ENCODE data around the gene PIK3IP1.
"Not testable (repeated sequence)": the region's sequence is repeated elsewhere in the genome, so short reads cannot be mapped to it uniquely, and the experiment has no call there.

Gene PIK3IP1

GRCh38 chr22:31327806-31328543, 35.7 kb upstream of the PIK3IP1 start:
- Histone ChIP-seq H3K4me3 (no peak overlapping the region), H3K4me1 (no peaks in the 10 kb centered on the region), H3K36me3 (replicated peaks) (peaks cover 54% of the 10 kb centered on the region), H3K27me3 (ENCODE audit: low read depth) (no peaks in the 10 kb centered on the region), H3K9me3 (no peaks in the 10 kb centered on the region)
- no peak for DNase-seq (ENCODE audit: low spot score in 2 of 2)
- in situ Hi-C loops (cut with MboI; ENCODE audit: low sequenced_read_pairs), result no loop called here

- DNase-seq (ENCODE audit: low spot score in 2 of 2), result no peak
- Histone ChIP-seq H3K36me3 (replicated peaks) (peaks cover 43% of the 10 kb centered on the region), H3K27me3 (ENCODE audit: low read depth) (no peaks in the 10 kb centered on the region), H3K9me3 (no peaks in the 10 kb centered on the region), H3K4me3 (no peak overlapping the region), H3K4me1 (no peaks in the 10 kb centered on the region)
- in situ Hi-C loops (cut with MboI; ENCODE audit: low sequenced_read_pairs), result no loop called here
These were observed 34.6 kb upstream of the PIK3IP1 start for GRCh38 chr22:31326877-31327276.

- Histone ChIP-seq H3K36me3 (replicated peaks) (peaks cover 33% of the 10 kb centered on the region), H3K27me3 (ENCODE audit: low read depth) (no peaks in the 10 kb centered on the region), H3K4me1 (no peaks in the 10 kb centered on the region), H3K9me3 (no peaks in the 10 kb centered on the region), H3K4me3 (no peak overlapping the region)
- in situ Hi-C loops (cut with MboI; ENCODE audit: low sequenced_read_pairs), result no loop called here
- no peak for DNase-seq (ENCODE audit: low spot score in 2 of 2)
These were observed 31.6 kb upstream of the PIK3IP1 start for GRCh38 chr22:31323578-31324550.

- Histone ChIP-seq H3K9me3 (no peaks in the 10 kb centered on the region), H3K4me3 (no peak overlapping the region), H3K4me1 (no peaks in the 10 kb centered on the region), H3K27me3 (ENCODE audit: low read depth) (no peaks in the 10 kb centered on the region), H3K36me3 (replicated peaks) (peaks cover 14% of the 10 kb centered on the region)
- no peak for DNase-seq (ENCODE audit: low spot score in 2 of 2)
- in situ Hi-C loops (cut with MboI; ENCODE audit: low sequenced_read_pairs), result no loop called here
These were observed 29.1 kb upstream of the PIK3IP1 start for GRCh38 chr22:31321421-31321820.

GRCh38 chr22:31314220-31314619, 21.9 kb upstream of the PIK3IP1 start:
- not testable (repeated sequence) for DNase-seq (ENCODE audit: low spot score in 2 of 2); H3K4me1 ChIP-seq

GRCh38 chr22:31313366-31314147, 21.3 kb upstream of the PIK3IP1 start:
- DNase-seq (ENCODE audit: low spot score in 2 of 2), result peak; percentile 47 to 84
- peaks cover 5% of the 10 kb centered on the region; the same call in 1 of the 2 replicates for H3K9me3 ChIP-seq
- H3K4me3 ChIP-seq, result no peak overlapping the region
- no peaks in the 10 kb centered on the region for H3K36me3 ChIP-seq (replicated peaks)
- in situ Hi-C loops (cut with MboI; ENCODE audit: low sequenced_read_pairs), result no loop called here
- H3K4me1 ChIP-seq, result peaks cover 2% of the 10 kb centered on the region
- no peaks in the 10 kb centered on the region for H3K27me3 ChIP-seq (ENCODE audit: low read depth)

More at GRCh38 chr22:31314220-31314619, 21.9 kb upstream of the PIK3IP1 start:
- H3K9me3 ChIP-seq; in situ Hi-C loops (cut with MboI; ENCODE audit: low sequenced_read_pairs); H3K27me3 ChIP-seq (ENCODE audit: low read depth); H3K36me3 ChIP-seq (replicated peaks); H3K4me3 ChIP-seq: not testable (repeated sequence)

- DNase-seq (ENCODE audit: low spot score in 2 of 2), result no peak
- Histone ChIP-seq H3K9me3 (no peaks in the 10 kb centered on the region), H3K4me3 (no peak overlapping the region), H3K36me3 (replicated peaks) (no peaks in the 10 kb centered on the region), H3K4me1 (no peaks in the 10 kb centered on the region; the same call in 1 of the 2 replicates), H3K27me3 (ENCODE audit: low read depth) (no peaks in the 10 kb centered on the region)
- in situ Hi-C loops (cut with MboI; ENCODE audit: low sequenced_read_pairs), result no loop called here
These were observed 15.9 kb upstream of the PIK3IP1 start for GRCh38 chr22:31308181-31308580.

GRCh38 chr22:31305194-31305593, 12.9 kb upstream of the PIK3IP1 start:
- no peak overlapping the region for H3K4me3 ChIP-seq
- no peaks in the 10 kb centered on the region for H3K9me3 ChIP-seq
- H3K4me1 ChIP-seq, result no peaks in the 10 kb centered on the region
- in situ Hi-C loops (cut with MboI; ENCODE audit: low sequenced_read_pairs), result no loop called here
- peaks cover 4% of the 10 kb centered on the region for H3K27me3 ChIP-seq (ENCODE audit: low read depth)
- no peak for DNase-seq (ENCODE audit: low spot score in 2 of 2)
- no peaks in the 10 kb centered on the region for H3K36me3 ChIP-seq (replicated peaks)

GRCh38 chr22:31302537-31302936, 10.2 kb upstream of the PIK3IP1 start:
- in situ Hi-C loops (cut with MboI; ENCODE audit: low sequenced_read_pairs), result no loop called here
- H3K36me3 ChIP-seq (replicated peaks), result no peaks in the 10 kb centered on the region
- no peaks in the 10 kb centered on the region for H3K4me1 ChIP-seq
- H3K4me3 ChIP-seq, result no peak overlapping the region
- peaks cover 8% of the 10 kb centered on the region for H3K27me3 ChIP-seq (ENCODE audit: low read depth)
- DNase-seq (ENCODE audit: low spot score in 2 of 2), result no peak
- H3K9me3 ChIP-seq, result no peaks in the 10 kb centered on the region

- Histone ChIP-seq H3K9me3 (no peaks in the 10 kb centered on the region), H3K27me3 (ENCODE audit: low read depth) (peaks cover 8% of the 10 kb centered on the region), H3K36me3 (replicated peaks) (no peaks in the 10 kb centered on the region), H3K4me1 (no peaks in the 10 kb centered on the region), H3K4me3 (no peak overlapping the region)
- no peak for DNase-seq (ENCODE audit: low spot score in 2 of 2)
- in situ Hi-C loops (cut with MboI; ENCODE audit: low sequenced_read_pairs), result no loop called here
These were observed 9.7 kb upstream of the PIK3IP1 start for GRCh38 chr22:31302006-31302405.

- no peaks in the 10 kb centered on the region for H3K36me3 ChIP-seq (replicated peaks)
- no peak overlapping the region for H3K4me3 ChIP-seq
- no peaks in the 10 kb centered on the region for H3K4me1 ChIP-seq
- peaks cover 8% of the 10 kb centered on the region for H3K27me3 ChIP-seq (ENCODE audit: low read depth)
- H3K9me3 ChIP-seq, result no peaks in the 10 kb centered on the region
- in situ Hi-C loops (cut with MboI; ENCODE audit: low sequenced_read_pairs), result no loop called here
- DNase-seq (ENCODE audit: low spot score in 2 of 2), result no peak
These were observed 8.6 kb upstream of the PIK3IP1 start for GRCh38 chr22:31300896-31301295.

- in situ Hi-C loops (cut with MboI; ENCODE audit: low sequenced_read_pairs), result loop anchor here (25.0 kb wide), 1 partner anchor 91 kb away; the partner anchor contains the start of gene DRG1
- Histone ChIP-seq H3K9me3 (no peaks in the 10 kb centered on the region), H3K4me1 (peaks cover 9% of the 10 kb centered on the region), H3K27me3 (ENCODE audit: low read depth) (0 out of 2 replicates have a peak, but pooled peaks cover 5% of the 10 kb centered on the region), H3K4me3 (no peak overlapping the region), H3K36me3 (replicated peaks) (no peaks in the 10 kb centered on the region)
- no peak for DNase-seq (ENCODE audit: low spot score in 2 of 2)
These were observed 3.8 kb upstream of the PIK3IP1 start for GRCh38 chr22:31295831-31296657.

GRCh38 chr22:31295360-31295759, 3.1 kb upstream of the PIK3IP1 start:
- peaks cover 12% of the 10 kb centered on the region for H3K4me1 ChIP-seq
- DNase-seq (ENCODE audit: low spot score in 2 of 2), result no peak
- H3K4me3 ChIP-seq, result no peak overlapping the region
- no peaks in the 10 kb centered on the region for H3K9me3 ChIP-seq
- H3K27me3 ChIP-seq (ENCODE audit: low read depth), result 0 out of 2 replicates have a peak, but pooled peaks cover 5% of the 10 kb centered on the region
- in situ Hi-C loops (cut with MboI; ENCODE audit: low sequenced_read_pairs), result loop anchor here (25.0 kb wide), 1 partner anchor 92 kb away; the partner anchor contains the start of gene DRG1
- H3K36me3 ChIP-seq (replicated peaks), result no peaks in the 10 kb centered on the region
